Measurements from ENCODE around the gene TMEM219. TPM values are rescaled to one million over a fixed set of nuclear protein-coding genes. Genes with fewer than 3 reads are reported as not detected.
"Not testable (repeated sequence)": the region's sequence is repeated elsewhere in the genome, so short reads cannot be mapped to it uniquely, and the experiment has no call there.

TMEM219 gene
- total and polyA plus RNA-seq, 12 donors = 100 to 300 (median 192) TPM

- no peak overlapping the region for H3K4me3 ChIP-seq
- no peaks in the 10 kb centered on the region for H3K9me3 ChIP-seq (replicated peaks in 1 of 3)
- no peak for TF ChIP-seq POLR2A (IDR thresholded peaks at IDR 0.05)
- DNase-seq = no peak
- H3K27ac ChIP-seq = no peak overlapping the region
- 66 to 81% (median 70%) methylated on average over 8 of the region's 8 CpGs for WGBS, 4 donors
- no peaks in the 10 kb centered on the region for H3K4me1 ChIP-seq (replicated peaks in 1 of 2)
- peaks cover 2% of the 10 kb centered on the region for H3K27me3 ChIP-seq
- no peaks in the 10 kb centered on the region for H3K36me3 ChIP-seq (replicated peaks in 1 of 2)
- intact Hi-C loops (cut with DNase I) = no loop called here
Observed at GRCh38 chr16:30016555-30017276, 54.8 kb downstream of the TMEM219 start.

DNA sequence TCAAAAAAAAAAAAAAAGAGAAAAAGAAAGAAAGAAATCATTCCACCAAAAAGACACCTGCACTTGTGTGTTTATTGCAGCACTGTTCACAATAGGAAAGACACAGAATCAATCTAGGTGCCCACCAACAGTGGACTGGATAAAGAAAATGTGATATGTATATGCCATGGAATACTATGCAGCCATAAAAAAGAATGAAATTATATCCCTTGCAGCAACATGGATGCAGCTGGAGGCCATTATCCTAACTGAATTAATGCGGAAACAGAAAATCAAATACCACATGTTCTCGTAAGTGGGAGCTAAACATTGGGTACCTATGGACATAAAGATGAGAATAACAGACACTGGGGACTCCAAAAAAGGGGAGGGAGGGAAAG is 55.4 kb downstream of the TMEM219 start:
- Histone ChIP-seq H3K4me1 (replicated peaks in 1 of 2) (no peaks in the 10 kb centered on the region), H3K27ac (no peak overlapping the region), H3K36me3 (replicated peaks in 1 of 2) (no peaks in the 10 kb centered on the region), H3K9me3 (replicated peaks in 1 of 3) (no peaks in the 10 kb centered on the region), H3K27me3 (no peaks in the 10 kb centered on the region), H3K4me3 (no peak overlapping the region)
- intact Hi-C loops (cut with DNase I) = no loop called here
- TF ChIP-seq, protein P1, sequence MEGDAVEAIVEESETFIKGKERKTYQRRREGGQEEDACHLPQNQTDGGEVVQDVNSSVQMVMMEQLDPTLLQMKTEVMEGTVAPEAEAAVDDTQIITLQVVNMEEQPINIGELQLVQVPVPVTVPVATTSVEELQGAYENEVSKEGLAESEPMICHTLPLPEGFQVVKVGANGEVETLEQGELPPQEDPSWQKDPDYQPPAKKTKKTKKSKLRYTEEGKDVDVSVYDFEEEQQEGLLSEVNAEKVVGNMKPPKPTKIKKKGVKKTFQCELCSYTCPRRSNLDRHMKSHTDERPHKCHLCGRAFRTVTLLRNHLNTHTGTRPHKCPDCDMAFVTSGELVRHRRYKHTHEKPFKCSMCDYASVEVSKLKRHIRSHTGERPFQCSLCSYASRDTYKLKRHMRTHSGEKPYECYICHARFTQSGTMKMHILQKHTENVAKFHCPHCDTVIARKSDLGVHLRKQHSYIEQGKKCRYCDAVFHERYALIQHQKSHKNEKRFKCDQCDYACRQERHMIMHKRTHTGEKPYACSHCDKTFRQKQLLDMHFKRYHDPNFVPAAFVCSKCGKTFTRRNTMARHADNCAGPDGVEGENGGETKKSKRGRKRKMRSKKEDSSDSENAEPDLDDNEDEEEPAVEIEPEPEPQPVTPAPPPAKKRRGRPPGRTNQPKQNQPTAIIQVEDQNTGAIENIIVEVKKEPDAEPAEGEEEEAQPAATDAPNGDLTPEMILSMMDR (IDR thresholded peaks at IDR 0.05) = no peak
- no peak for TF ChIP-seq POLR2A (IDR thresholded peaks at IDR 0.05)
- 96 to 99% (median 97%) methylated on average over 2 of the region's 2 CpGs for WGBS, 4 donors
- no peak for DNase-seq

DNA sequence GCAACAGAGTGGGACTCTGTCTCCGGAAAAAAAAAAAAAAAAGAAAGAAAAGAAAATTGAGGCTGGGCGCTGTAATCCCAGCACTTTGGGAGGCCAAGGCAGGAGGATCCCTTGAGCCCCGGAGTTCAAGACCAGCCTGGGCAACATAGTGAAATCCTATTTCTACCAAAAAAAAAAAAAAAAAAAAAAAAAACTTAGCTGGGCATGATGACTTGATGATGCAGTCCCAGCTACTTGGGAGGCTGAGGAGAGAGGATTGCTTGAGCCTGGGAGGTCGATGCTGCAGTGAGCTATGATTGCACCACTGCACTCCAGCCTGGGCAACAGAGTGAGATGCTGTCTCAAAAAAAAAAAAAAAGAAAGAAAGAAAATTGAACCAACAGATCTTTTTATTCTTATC is 56.1 kb downstream of the TMEM219 start:
- H3K27me3 ChIP-seq; H3K36me3 ChIP-seq (replicated peaks in 1 of 2); H3K4me1 ChIP-seq (replicated peaks in 1 of 2); H3K4me3 ChIP-seq; intact Hi-C loops (cut with DNase I); DNase-seq; H3K9me3 ChIP-seq (replicated peaks in 1 of 3); H3K27ac ChIP-seq: not testable (repeated sequence)
- 88 to 96% (median 90%) methylated on average over 4 of the region's 4 CpGs for WGBS, 4 donors

DNA sequence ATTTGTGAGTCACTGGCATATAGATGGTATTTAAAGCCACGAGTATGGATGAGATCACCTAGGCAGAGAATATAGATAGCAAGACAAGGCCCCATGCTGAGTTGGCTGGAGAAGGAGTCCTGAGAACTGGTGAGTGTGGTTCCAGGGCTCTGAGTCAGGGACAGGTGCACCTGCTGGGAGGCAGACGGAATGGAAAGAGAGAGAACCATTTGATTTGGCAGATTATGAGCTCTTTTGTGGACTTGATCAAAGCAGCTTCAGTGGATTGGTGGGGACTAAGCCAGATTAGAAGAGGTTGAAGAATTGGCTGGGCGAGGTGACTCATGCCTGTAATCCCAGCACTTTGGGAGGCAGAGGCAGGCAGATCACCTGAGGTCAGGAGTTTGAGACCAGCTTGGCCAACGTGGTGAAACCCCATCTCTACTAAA is 56.9 kb downstream of the TMEM219 start:
- no peaks in the 10 kb centered on the region for H3K27me3 ChIP-seq
- H3K9me3 ChIP-seq (replicated peaks in 1 of 3) = no peaks in the 10 kb centered on the region
- no peak overlapping the region for H3K4me3 ChIP-seq
- H3K27ac ChIP-seq = no peak overlapping the region
- DNase-seq = no peak
- no peaks in the 10 kb centered on the region for H3K36me3 ChIP-seq (replicated peaks in 1 of 2)
- intact Hi-C loops (cut with DNase I) = no loop called here
- TF ChIP-seq POLR2A (IDR thresholded peaks at IDR 0.05) = no peak
- TF ChIP-seq, protein P1 (IDR thresholded peaks at IDR 0.05) = no peak
- no peaks in the 10 kb centered on the region for H3K4me1 ChIP-seq (replicated peaks in 1 of 2)
- 82 to 90% (median 86%) methylated on average over 4 of the region's 4 CpGs for WGBS, 4 donors

Other genes with a start within 250 kb of the TMEM219 start
- 1 to 10 TPM in 4 of 9 donors, under 1 TPM in 5; 0.11 to 1.8 (median 0.97) TPM for gene C16orf54, start 216.1 kb upstream of the TMEM219 start, total RNA-seq
- under 1 TPM; 0.22 to 0.72 (median 0.61) TPM for gene C16orf54, start 216.1 kb upstream of the TMEM219 start, polyA plus RNA-seq
- gene ZG16, start 183.8 kb upstream of the TMEM219 start, total RNA-seq = under 1 TPM in 2 of 9 donors, not detected in 7; 0.07 to 0.11 TPM
- under 1 TPM in 2 of 3 donors, not detected in 1; 0.16 to 0.20 TPM for gene ZG16, start 183.8 kb upstream of the TMEM219 start, polyA plus RNA-seq
- 10 to 100 TPM in 8 of 9 donors, 1 to 10 TPM in 1; 8.8 to 33.6 (median 16.7) TPM for gene KIF22, start 171.3 kb upstream of the TMEM219 start, total RNA-seq
- gene KIF22, start 171.3 kb upstream of the TMEM219 start, polyA plus RNA-seq = 100 to 1,000 TPM in 2 of 3 donors, 1 to 10 TPM in 1; 9.1 to 127 (median 112) TPM
- gene MAZ, start 155.6 kb upstream of the TMEM219 start, total RNA-seq = 100 to 1,000 TPM in 7 of 9 donors, 10 to 100 TPM in 2; 78.8 to 247 (median 140) TPM
- gene MAZ, start 155.6 kb upstream of the TMEM219 start, polyA plus RNA-seq = 100 to 1,000 TPM; 108 to 304 (median 147) TPM
- gene PRRT2, start 149.9 kb upstream of the TMEM219 start, total RNA-seq = 1 to 10 TPM in 8 of 9 donors, not detected in 1; 1.4 to 8.8 (median 2.2) TPM
- 10 to 100 TPM in 1 of 3 donors, 1 to 10 TPM in 1, under 1 TPM in 1; 0.97 to 32.0 (median 5.0) TPM for gene PRRT2, start 149.9 kb upstream of the TMEM219 start, polyA plus RNA-seq
- gene PAGR1, start 145.9 kb upstream of the TMEM219 start, total RNA-seq = 10 to 100 TPM; 17.1 to 47.1 (median 39.8) TPM
- 10 to 100 TPM; 14.2 to 89.1 (median 60.9) TPM for gene PAGR1, start 145.9 kb upstream of the TMEM219 start, polyA plus RNA-seq
- 100 to 1,000 TPM in 8 of 9 donors, 10 to 100 TPM in 1; 73.9 to 492 (median 350) TPM for gene MVP, start 141.6 kb upstream of the TMEM219 start, total RNA-seq
- gene MVP, start 141.6 kb upstream of the TMEM219 start, polyA plus RNA-seq = 100 to 1,000 TPM; 200 to 470 (median 321) TPM
- 100 to 1,000 TPM in 7 of 9 donors, 10 to 100 TPM in 2; 84.7 to 203 (median 150) TPM for gene CDIPT, start 98.9 kb upstream of the TMEM219 start, total RNA-seq
- gene CDIPT, start 98.9 kb upstream of the TMEM219 start, polyA plus RNA-seq = 10 to 100 TPM; 44.9 to 89.0 (median 74.5) TPM
- gene SEZ6L2, start 62.5 kb upstream of the TMEM219 start, total RNA-seq = 100 to 1,000 TPM in 1 of 9 donors, 10 to 100 TPM in 7, 1 to 10 TPM in 1; 7.5 to 302 (median 44.4) TPM
- gene SEZ6L2, start 62.5 kb upstream of the TMEM219 start, polyA plus RNA-seq = 10 to 100 TPM; 14.5 to 20.1 (median 20.1) TPM
- gene ASPHD1, start 61.6 kb upstream of the TMEM219 start, total RNA-seq = 1 to 10 TPM in 7 of 9 donors, under 1 TPM in 2; 0.34 to 9.3 (median 4.4) TPM
- 10 to 100 TPM in 1 of 3 donors, 1 to 10 TPM in 2; 2.4 to 15.8 (median 7.2) TPM for gene ASPHD1, start 61.6 kb upstream of the TMEM219 start, polyA plus RNA-seq
- gene KCTD13, start 35.9 kb upstream of the TMEM219 start, total RNA-seq = 10 to 100 TPM in 8 of 9 donors, 1 to 10 TPM in 1; 6.2 to 39.4 (median 20.6) TPM
- 10 to 100 TPM; 13.2 to 37.1 (median 33.3) TPM for gene KCTD13, start 35.9 kb upstream of the TMEM219 start, polyA plus RNA-seq
- gene TAOK2, start 11.8 kb downstream of the TMEM219 start, total RNA-seq = 10 to 100 TPM; 40.0 to 95.0 (median 73.4) TPM
- gene TAOK2, start 11.8 kb downstream of the TMEM219 start, polyA plus RNA-seq = 100 to 1,000 TPM in 1 of 3 donors, 10 to 100 TPM in 2; 36.6 to 135 (median 51.0) TPM
- 10 to 100 TPM; 11.0 to 35.0 (median 18.7) TPM for gene HIRIP3, start 33.5 kb downstream of the TMEM219 start, total RNA-seq
- 10 to 100 TPM; 12.6 to 24.9 (median 20.2) TPM for gene HIRIP3, start 33.5 kb downstream of the TMEM219 start, polyA plus RNA-seq
- 100 to 1,000 TPM in 2 of 9 donors, 10 to 100 TPM in 7; 31.8 to 120 (median 71.2) TPM for gene INO80E, start 34.2 kb downstream of the TMEM219 start, total RNA-seq
- 100 to 1,000 TPM in 2 of 3 donors, 10 to 100 TPM in 1; 42.8 to 362 (median 103) TPM for gene INO80E, start 34.2 kb downstream of the TMEM219 start, polyA plus RNA-seq
- gene DOC2A, start 48.9 kb downstream of the TMEM219 start, total RNA-seq = 10 to 100 TPM in 1 of 9 donors, 1 to 10 TPM in 5, under 1 TPM in 2, not detected in 1; 0.35 to 14.8 (median 2.8) TPM
- gene DOC2A, start 48.9 kb downstream of the TMEM219 start, polyA plus RNA-seq = 10 to 100 TPM in 1 of 3 donors, 1 to 10 TPM in 1, under 1 TPM in 1; 0.60 to 33.0 (median 9.5) TPM
- gene C16orf92, start 61.1 kb downstream of the TMEM219 start, total RNA-seq = not detected
- not detected for gene C16orf92, start 61.1 kb downstream of the TMEM219 start, polyA plus RNA-seq
- gene TLCD3B, start 69.2 kb downstream of the TMEM219 start, total RNA-seq = 1 to 10 TPM in 2 of 9 donors, under 1 TPM in 4, not detected in 3; 0.11 to 3.1 (median 0.61) TPM
- gene TLCD3B, start 69.2 kb downstream of the TMEM219 start, polyA plus RNA-seq = 10 to 100 TPM in 1 of 3 donors, 1 to 10 TPM in 1, under 1 TPM in 1; 0.40 to 10.6 (median 1.8) TPM
- 1,000 to 10,000 TPM in 8 of 9 donors, 100 to 1,000 TPM in 1; 691 to 1,930 (median 1,545) TPM for gene ALDOA, start 103.7 kb downstream of the TMEM219 start, total RNA-seq
- gene ALDOA, start 103.7 kb downstream of the TMEM219 start, polyA plus RNA-seq = 1,000 to 10,000 TPM in 1 of 3 donors, 100 to 1,000 TPM in 2; 623 to 1,215 (median 899) TPM
- gene PPP4C, start 113.9 kb downstream of the TMEM219 start, total RNA-seq = 100 to 1,000 TPM in 3 of 9 donors, 10 to 100 TPM in 6; 44.5 to 136 (median 75.6) TPM
- gene PPP4C, start 113.9 kb downstream of the TMEM219 start, polyA plus RNA-seq = 10 to 100 TPM; 39.2 to 93.0 (median 87.1) TPM
- 1 to 10 TPM in 8 of 9 donors, under 1 TPM in 1; 0.44 to 3.4 (median 2.0) TPM for gene TBX6, start 129.8 kb downstream of the TMEM219 start, total RNA-seq
- 1 to 10 TPM in 2 of 3 donors, under 1 TPM in 1; 0.22 to 5.1 (median 1.9) TPM for gene TBX6, start 129.8 kb downstream of the TMEM219 start, polyA plus RNA-seq
- 100 to 1,000 TPM in 4 of 9 donors, 10 to 100 TPM in 5; 18.9 to 210 (median 85.1) TPM for gene YPEL3, start 134.1 kb downstream of the TMEM219 start, total RNA-seq
- gene YPEL3, start 134.1 kb downstream of the TMEM219 start, polyA plus RNA-seq = 100 to 1,000 TPM in 2 of 3 donors, 10 to 100 TPM in 1; 14.6 to 454 (median 310) TPM
- gene GDPD3, start 151.5 kb downstream of the TMEM219 start, total RNA-seq = 1 to 10 TPM in 6 of 9 donors, under 1 TPM in 2, not detected in 1; 0.78 to 9.0 (median 2.6) TPM
- gene GDPD3, start 151.5 kb downstream of the TMEM219 start, polyA plus RNA-seq = 10 to 100 TPM in 1 of 3 donors, 1 to 10 TPM in 2; 1.0 to 17.6 (median 5.8) TPM
- gene MAPK3, start 161.1 kb downstream of the TMEM219 start, total RNA-seq = 100 to 1,000 TPM in 4 of 9 donors, 10 to 100 TPM in 5; 31.4 to 129 (median 99.9) TPM
- 100 to 1,000 TPM in 1 of 3 donors, 10 to 100 TPM in 2; 53.2 to 133 (median 66.0) TPM for gene MAPK3, start 161.1 kb downstream of the TMEM219 start, polyA plus RNA-seq
- gene CORO1A, start 221.5 kb downstream of the TMEM219 start, total RNA-seq = 10 to 100 TPM in 8 of 9 donors, 1 to 10 TPM in 1; 3.3 to 69.1 (median 39.6) TPM
- gene CORO1A, start 221.5 kb downstream of the TMEM219 start, polyA plus RNA-seq = 10 to 100 TPM in 2 of 3 donors, 1 to 10 TPM in 1; 4.1 to 87.7 (median 56.2) TPM
- 100 to 1,000 TPM in 6 of 9 donors, 10 to 100 TPM in 3; 55.1 to 449 (median 143) TPM for gene BOLA2B, start 231.6 kb downstream of the TMEM219 start, total RNA-seq
- 100 to 1,000 TPM in 2 of 3 donors, 10 to 100 TPM in 1; 96.4 to 329 (median 250) TPM for gene BOLA2B, start 231.6 kb downstream of the TMEM219 start, polyA plus RNA-seq
- gene SLX1A, start 231.8 kb downstream of the TMEM219 start, total RNA-seq = 10 to 100 TPM; 12.4 to 87.5 (median 40.3) TPM
- gene SLX1A, start 231.8 kb downstream of the TMEM219 start, polyA plus RNA-seq = 100 to 1,000 TPM in 2 of 3 donors, 1 to 10 TPM in 1; 7.9 to 195 (median 169) TPM
- gene SULT1A3, start 237.2 kb downstream of the TMEM219 start, total RNA-seq = 10 to 100 TPM in 6 of 9 donors, 1 to 10 TPM in 3; 4.3 to 15.8 (median 12.7) TPM
- gene SULT1A3, start 237.2 kb downstream of the TMEM219 start, polyA plus RNA-seq = 100 to 1,000 TPM in 1 of 3 donors, 10 to 100 TPM in 1, 1 to 10 TPM in 1; 3.5 to 125 (median 58.7) TPM